Stomach (tissue), 9 donors: ENCODE results near the gene PCDHGB4. TPM values are rescaled to one million over a fixed set of nuclear protein-coding genes. Genes with fewer than 3 reads are reported as not detected.

ENCODE experiments used
- DNase-seq, 2 donors: peaks; one replicate each; pipeline versions ENCODE4 v3.0.0 to v3.0.0-alpha.2; 2013 to 2019
- H3K27ac ChIP-seq, 5 donors: fragments of 200-600 bp in 4 of 5; sonication (generic) in 4 of 5; one replicate each; pipeline ENCODE4 v1.5.1; 2013 to 2019; ENCODE audit warnings: mild to moderate bottlenecking in 1 of 5, moderate library complexity in 1 of 5
- H3K27me3 ChIP-seq, 3 donors: fragments of 200-600 bp; sonication (generic); one replicate each; pipeline ENCODE4 v1.5.1; 2017 to 2019; ENCODE audit warnings: mixed run types in 1 of 3
- H3K36me3 ChIP-seq, 4 donors: fragments of 200-600 bp; sonication (generic); 1 replicate in 3 of 4; 2 replicates in 1 of 4; pipeline ENCODE4 v1.5.1; 2016 to 2019
- H3K4me1 ChIP-seq, 4 donors: fragments of 200-600 bp; sonication (generic); one replicate each; pipeline ENCODE4 v1.5.1; 2016 to 2019
- H3K4me3 ChIP-seq, 4 donors: fragments of 200-600 bp; sonication (generic) in 3 of 4; one replicate each; pipeline ENCODE4 v1.5.1; 2016 to 2019; ENCODE audit warnings: mild to moderate bottlenecking in 1 of 4
- H3K9me3 ChIP-seq, 4 donors: fragments of 200-600 bp; sonication (generic); one replicate each; pipeline ENCODE4 v1.5.1; 2016 to 2019
- CTCF ChIP-seq, 7 experiments: fragments of 450-650 bp in 4 of 7; fragments of 200-600 bp in 3 of 7; sonication (generic) in 3 of 7; IDR thresholded peaks; one replicate each; pipeline ENCODE4 v1.5.1; 2016 to 2019; ENCODE audit warnings: antibody characterized with exemption in 7 of 7, control low read depth in 2 of 7, mild to moderate bottlenecking in 1 of 7
- EP300 ChIP-seq: sonication (generic); formaldehyde crosslinking; IDR thresholded peaks from one replicate; pipeline ENCODE4 v1.6.1; 2017; ENCODE audit warnings: antibody characterized with exemption
- POLR2A ChIP-seq, 4 donors: fragments of 450-650 bp; IDR thresholded peaks; one replicate each; pipeline ENCODE4 v1.6.1; 2016; ENCODE audit warnings: antibody characterized with exemption in 4 of 4, control low read depth in 2 of 4, mild to moderate bottlenecking in 1 of 4, moderate library complexity in 1 of 4
- POLR2AphosphoS5 ChIP-seq, 3 donors: sonication (generic); formaldehyde crosslinking; IDR thresholded peaks; one replicate each; pipeline ENCODE4 v1.6.1; 2016; ENCODE audit warnings: antibody characterized with exemption in 3 of 3
- WGBS, 5 donors: extraction: QIAGEN DNeasy Blood & Tissue Kit in 3 of 5; methylation state at CpG; one replicate each; pipeline versions ENCODE4 v1.1.5 to v1.1.7; 2013 to 2018; 5-methylcytosine and 5-hydroxymethylcytosine counted together
- intact Hi-C: fragments of 100-400 bp; cut with DNase I; formaldehyde crosslinking; loops from one replicate; pipeline ENCODE4 v1.15.1; 2023; ENCODE audit warnings: low total_unique reads
- polyA plus RNA-seq, 3 donors: library from polyadenylated mRNA; stranded (reverse); fragments of 200-250 nt; gene quantifications; one replicate each; pipeline ENCODE4 v1.2.3, GENCODE V29; 2013
- total RNA-seq, 5 donors: library from RNA; depleted of rRNA; stranded (reverse); fragments of >200 nt; gene quantifications; one replicate each; pipeline versions ENCODE4 v1.1.0 to v1.2.3, GENCODE V29; 2014 to 2016
- donor health status: healthy with polysubstance abuse.
- donor health status: Bipolar disorder and iron deficiency.
- donor health status: healthy.

Gene PCDHGB4
- total and polyA plus RNA-seq, 8 donors: 0.12 to 12.1 (median 0.45) TPM; not detected in 1

DNA sequence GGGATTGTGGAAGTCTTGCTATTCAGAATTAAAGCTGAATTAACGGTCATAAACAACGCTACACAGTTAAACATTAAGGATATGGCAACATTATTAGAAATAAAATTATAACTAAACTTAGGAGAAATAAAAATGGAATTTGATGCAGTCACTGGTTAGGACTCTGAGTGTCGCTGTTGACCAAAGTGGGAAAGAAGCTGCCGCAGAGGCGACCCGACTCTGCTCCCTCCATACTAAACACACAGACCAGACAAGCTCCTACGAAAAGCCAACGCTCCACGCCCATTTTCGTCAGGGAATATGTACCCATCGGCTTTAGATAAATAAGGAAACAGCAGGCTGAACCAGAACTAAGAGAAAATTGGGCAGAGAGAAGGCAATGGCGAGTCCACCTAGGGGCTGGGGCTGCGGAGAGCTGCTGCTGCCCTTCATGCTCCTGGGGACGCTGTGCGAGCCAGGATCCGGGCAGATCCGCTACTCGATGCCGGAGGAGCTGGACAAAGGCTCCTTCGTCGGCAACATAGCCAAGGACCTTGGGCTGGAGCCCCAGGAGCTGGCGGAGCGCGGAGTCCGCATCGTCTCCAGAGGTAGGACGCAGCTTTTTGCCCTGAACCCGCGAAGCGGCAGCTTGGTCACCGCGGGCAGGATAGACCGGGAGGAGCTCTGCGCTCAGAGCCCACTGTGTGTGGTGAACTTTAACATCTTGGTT, 23.4 kb upstream of the PCDHGB4 start, which contains the start of gene PCDHGA5:
Gene PCDHGA5 (plus strand): TSS at position 211 of the 709 bp plus-strand sequence. CDS start 169 bp downstream, at position 380.
- Histone ChIP-seq H3K27ac (no peak within 1 kb of the TSS), H3K9me3 (peaks cover 61 to 100% (median 88%) of the 10 kb centered on the region in 4 donors), H3K4me1 (no peaks in the 10 kb centered on the region), H3K27me3 (peaks cover 5 to 79% (median 40%) of the 10 kb centered on the region in 3 donors), H3K36me3 (peaks cover 0 to 5% (median 0%) of the 10 kb centered on the region in 4 donors), H3K4me3 (no peak within 1 kb of the TSS)
- intact Hi-C loops: no loop called here
- peak in 1 of 2 donors; percentile 22 for DNase-seq
- no peak for TF ChIP-seq POLR2A (IDR thresholded peaks at IDR 0.05)
- no peak for TF ChIP-seq POLR2AphosphoS5 (IDR thresholded peaks at IDR 0.05)
- no peak for TF ChIP-seq CTCF (IDR thresholded peaks at IDR 0.05)
- no peak for TF ChIP-seq EP300
- 16 to 28% (median 19%) methylated on average over 32 to 34 of the region's 34 CpGs for WGBS, 5 donors

DNA sequence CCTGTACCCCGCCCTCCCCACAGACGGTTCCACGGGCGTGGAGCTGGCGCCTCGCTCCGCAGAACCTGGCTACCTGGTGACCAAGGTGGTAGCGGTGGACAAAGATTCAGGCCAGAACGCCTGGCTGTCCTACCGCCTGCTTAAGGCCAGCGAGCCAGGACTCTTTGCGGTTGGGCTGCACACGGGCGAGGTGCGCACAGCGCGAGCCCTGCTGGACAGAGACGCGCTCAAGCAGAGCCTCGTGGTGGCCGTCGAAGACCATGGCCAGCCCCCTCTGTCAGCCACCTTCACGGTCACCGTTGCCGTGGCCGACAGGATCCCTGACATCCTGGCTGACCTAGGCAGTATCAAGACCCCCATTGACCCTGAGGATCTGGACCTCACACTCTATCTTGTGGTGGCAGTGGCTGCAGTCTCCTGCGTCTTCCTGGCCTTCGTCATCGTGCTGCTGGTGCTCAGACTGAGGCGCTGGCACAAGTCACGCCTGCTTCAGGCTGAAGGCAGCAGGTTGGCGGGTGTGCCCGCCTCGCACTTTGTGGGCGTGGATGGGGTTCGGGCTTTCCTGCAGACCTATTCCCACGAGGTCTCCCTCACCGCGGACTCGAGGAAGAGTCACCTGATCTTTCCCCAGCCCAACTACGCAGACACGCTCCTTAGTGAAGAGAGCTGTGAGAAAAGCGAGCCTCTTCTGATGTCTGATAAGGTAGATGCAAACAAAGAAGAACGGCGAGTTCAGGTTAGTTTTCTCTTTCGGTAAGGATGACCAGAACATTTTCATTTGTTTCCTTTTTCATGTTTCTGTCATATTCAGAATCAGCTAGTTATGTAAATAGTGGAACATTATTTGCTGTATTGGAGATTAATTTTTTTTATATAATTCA, 21.2 kb upstream of the PCDHGB4 start:
- intact Hi-C loops: no loop called here
- H3K9me3 ChIP-seq: peaks cover 57 to 100% (median 86%) of the 10 kb centered on the region in 4 donors
- H3K4me3 ChIP-seq: no peak overlapping the region
- DNase-seq: no peak
- WGBS, 5 donors: 31 to 45% (median 32%) methylated on average over 30 to 46 of the region's 46 CpGs
- H3K27ac ChIP-seq: no peak overlapping the region
- no peaks in the 10 kb centered on the region for H3K4me1 ChIP-seq
- H3K27me3 ChIP-seq: peaks cover 3 to 79% (median 45%) of the 10 kb centered on the region in 3 donors
- H3K36me3 ChIP-seq: peaks cover 0 to 4% (median 0%) of the 10 kb centered on the region in 4 donors
- TF ChIP-seq CTCF (IDR thresholded peaks at IDR 0.05) (no peak), EP300 (no peak), POLR2AphosphoS5 (IDR thresholded peaks at IDR 0.05) (no peak), POLR2A (IDR thresholded peaks at IDR 0.05) (no peak)

- no peak for TF ChIP-seq POLR2AphosphoS5 (IDR thresholded peaks at IDR 0.05)
- no peak for TF ChIP-seq POLR2A (IDR thresholded peaks at IDR 0.05)
- TF ChIP-seq CTCF (IDR thresholded peaks at IDR 0.05): no peak
- no peak for TF ChIP-seq EP300
- peak within 1 kb of the TSS in 3 of 4 donors; percentile 20 to 30 (median 26) for H3K4me3 ChIP-seq
- intact Hi-C loops: no loop called here
- DNase-seq: peak in 1 of 2 donors; percentile 52
- H3K9me3 ChIP-seq: peaks cover 61 to 100% (median 86%) of the 10 kb centered on the region in 4 donors
- H3K36me3 ChIP-seq: peaks cover 0 to 11% (median 0%) of the 10 kb centered on the region in 4 donors
- H3K27me3 ChIP-seq: peaks cover 0 to 72% (median 38%) of the 10 kb centered on the region in 3 donors
- H3K4me1 ChIP-seq: no peaks in the 10 kb centered on the region
- H3K27ac ChIP-seq: no peak within 1 kb of the TSS
- 17 to 21% (median 18%) methylated on average over 30 to 32 of the region's 32 CpGs for WGBS, 5 donors
These were observed 17.3 kb upstream of the PCDHGB4 start, which contains the start of gene PCDHGB3 for GRCh38 chr5:141369994-141370848. Gene PCDHGB3, plus strand, starts transcription at chr5:141370242. Its CDS starts 153 bp downstream, at chr5:141370395.
